MM.1S (cell line): ENCODE data around the gene KCNMA1.

Experiments
- CTCF ChIP-seq: fragments of 300-600 bp; sonication (generic); IDR thresholded peaks from 2 replicates; pipeline ENCODE4 v1.5.1; 2016; ENCODE audit warnings: antibody characterized with exemption, low read length, mixed read lengths
- EZH2 ChIP-seq: fragments of 300-600 bp; sonication (generic); optimal IDR thresholded peaks from 2 replicates; pipeline ENCODE3; 2017; ENCODE audit warnings: low read depth, mild to moderate bottlenecking, antibody characterized with exemption, low read length, mixed read lengths
- EZH2phosphoT487 ChIP-seq: fragments of 300-600 bp; sonication (generic); IDR thresholded peaks from 2 replicates; pipeline ENCODE4 v1.6.1; 2018; ENCODE audit warnings: antibody characterized with exemption, low read length

GRCh38 chr10:77283326-77283725 is 354.3 kb downstream of the KCNMA1 start:
- TF ChIP-seq CTCF (no peak), EZH2 (no peak), EZH2phosphoT487 (no peak)
